ENCODE measurements around the gene ASB17.
"Not testable (repeated sequence)": the region's sequence is repeated elsewhere in the genome, so short reads cannot be mapped to it uniquely, and the experiment has no call there.

Gene ASB17

GRCh38 chr1:75932304-75932703, at the start of gene ASB17:
TSS of gene ASB17 (minus strand) at chr1:75932404. CDS start at chr1:75932291, 113 bp downstream.
- in situ Hi-C loops (cut with MboI; ENCODE audit: low sequenced_read_pairs): no loop called here
- DNase-seq (ENCODE audit: low spot score in 2 of 2): no peak
- no peaks in the 10 kb centered on the region for H3K9me3 ChIP-seq
- no peak within 1 kb of the TSS for H3K4me3 ChIP-seq
- H3K36me3 ChIP-seq (replicated peaks): no peaks in the 10 kb centered on the region
- no peaks in the 10 kb centered on the region for H3K4me1 ChIP-seq
- no peaks in the 10 kb centered on the region for H3K27me3 ChIP-seq (ENCODE audit: low read depth)

- Histone ChIP-seq H3K4me3 (no peak overlapping the region), H3K9me3 (no peaks in the 10 kb centered on the region), H3K27me3 (ENCODE audit: low read depth) (no peaks in the 10 kb centered on the region), H3K36me3 (replicated peaks) (no peaks in the 10 kb centered on the region), H3K4me1 (no peaks in the 10 kb centered on the region)
- no peak for DNase-seq (ENCODE audit: low spot score in 2 of 2)
- in situ Hi-C loops (cut with MboI; ENCODE audit: low sequenced_read_pairs): no loop called here
Measured at GRCh38 chr1:75980972-75981897, 49.0 kb upstream of the ASB17 start.

- in situ Hi-C loops (cut with MboI; ENCODE audit: low sequenced_read_pairs): no loop called here
- DNase-seq (ENCODE audit: low spot score in 2 of 2): no peak
- no peaks in the 10 kb centered on the region for H3K9me3 ChIP-seq
Measured at GRCh38 chr1:75970631-75971030, 38.4 kb upstream of the ASB17 start.

GRCh38 chr1:75969550-75969949, 37.3 kb upstream of the ASB17 start:
- Histone ChIP-seq H3K4me3 (no peak overlapping the region), H3K27me3 (ENCODE audit: low read depth) (no peaks in the 10 kb centered on the region), H3K36me3 (replicated peaks) (no peaks in the 10 kb centered on the region), H3K4me1 (no peaks in the 10 kb centered on the region), H3K9me3 (no peaks in the 10 kb centered on the region)
- in situ Hi-C loops (cut with MboI; ENCODE audit: low sequenced_read_pairs): no loop called here
- no peak for DNase-seq (ENCODE audit: low spot score in 2 of 2)

More at GRCh38 chr1:75970631-75971030, 38.4 kb upstream of the ASB17 start:
- H3K27me3 ChIP-seq (ENCODE audit: low read depth): no peaks in the 10 kb centered on the region
- H3K4me1 ChIP-seq: no peaks in the 10 kb centered on the region
- no peak overlapping the region for H3K4me3 ChIP-seq
- no peaks in the 10 kb centered on the region for H3K36me3 ChIP-seq (replicated peaks)

GRCh38 chr1:75967719-75968118, 35.5 kb upstream of the ASB17 start:
- Histone ChIP-seq H3K4me3 (no peak overlapping the region), H3K4me1 (no peaks in the 10 kb centered on the region), H3K9me3 (no peaks in the 10 kb centered on the region), H3K36me3 (replicated peaks) (no peaks in the 10 kb centered on the region), H3K27me3 (ENCODE audit: low read depth) (no peaks in the 10 kb centered on the region)
- in situ Hi-C loops (cut with MboI; ENCODE audit: low sequenced_read_pairs): no loop called here
- no peak for DNase-seq (ENCODE audit: low spot score in 2 of 2)

- DNase-seq (ENCODE audit: low spot score in 2 of 2): no peak
- in situ Hi-C loops (cut with MboI; ENCODE audit: low sequenced_read_pairs): no loop called here
- Histone ChIP-seq H3K4me1 (no peaks in the 10 kb centered on the region), H3K27me3 (ENCODE audit: low read depth) (no peaks in the 10 kb centered on the region), H3K9me3 (no peaks in the 10 kb centered on the region), H3K4me3 (no peak overlapping the region), H3K36me3 (replicated peaks) (no peaks in the 10 kb centered on the region)
Measured at GRCh38 chr1:75964760-75965408, 32.7 kb upstream of the ASB17 start.

- H3K9me3 ChIP-seq; H3K4me3 ChIP-seq; H3K36me3 ChIP-seq (replicated peaks); H3K27me3 ChIP-seq (ENCODE audit: low read depth); DNase-seq (ENCODE audit: low spot score in 2 of 2); H3K4me1 ChIP-seq; in situ Hi-C loops (cut with MboI; ENCODE audit: low sequenced_read_pairs): not testable (repeated sequence)
Measured at GRCh38 chr1:75964110-75964759, 32.0 kb upstream of the ASB17 start.

- Histone ChIP-seq H3K36me3 (replicated peaks) (no peaks in the 10 kb centered on the region), H3K9me3 (no peaks in the 10 kb centered on the region), H3K4me1 (no peaks in the 10 kb centered on the region), H3K4me3 (no peak overlapping the region), H3K27me3 (ENCODE audit: low read depth) (0 out of 2 replicates have a peak, but pooled peaks cover 2% of the 10 kb centered on the region)
- DNase-seq (ENCODE audit: low spot score in 2 of 2): no peak
- in situ Hi-C loops (cut with MboI; ENCODE audit: low sequenced_read_pairs): no loop called here
Measured at GRCh38 chr1:75954586-75954985, 22.4 kb upstream of the ASB17 start.

GRCh38 chr1:75953461-75953860, 21.3 kb upstream of the ASB17 start:
- Histone ChIP-seq H3K4me3 (no peak overlapping the region), H3K9me3 (no peaks in the 10 kb centered on the region), H3K27me3 (ENCODE audit: low read depth) (0 out of 2 replicates have a peak, but pooled peaks cover 2% of the 10 kb centered on the region), H3K36me3 (replicated peaks) (no peaks in the 10 kb centered on the region), H3K4me1 (no peaks in the 10 kb centered on the region)
- no peak for DNase-seq (ENCODE audit: low spot score in 2 of 2)
- in situ Hi-C loops (cut with MboI; ENCODE audit: low sequenced_read_pairs): no loop called here

GRCh38 chr1:75952016-75952415, 19.8 kb upstream of the ASB17 start:
- Histone ChIP-seq H3K4me3 (no peak overlapping the region), H3K27me3 (ENCODE audit: low read depth) (0 out of 2 replicates have a peak, but pooled peaks cover 2% of the 10 kb centered on the region), H3K9me3 (no peaks in the 10 kb centered on the region), H3K36me3 (replicated peaks) (no peaks in the 10 kb centered on the region), H3K4me1 (no peaks in the 10 kb centered on the region)
- no peak for DNase-seq (ENCODE audit: low spot score in 2 of 2)
- in situ Hi-C loops (cut with MboI; ENCODE audit: low sequenced_read_pairs): no loop called here

- no peaks in the 10 kb centered on the region for H3K4me1 ChIP-seq
- no peak for DNase-seq (ENCODE audit: low spot score in 2 of 2)
Measured at GRCh38 chr1:75950176-75950575, 18.0 kb upstream of the ASB17 start.

GRCh38 chr1:75943037-75943436, 10.8 kb upstream of the ASB17 start:
- H3K4me1 ChIP-seq; H3K9me3 ChIP-seq; in situ Hi-C loops (cut with MboI; ENCODE audit: low sequenced_read_pairs); H3K4me3 ChIP-seq; DNase-seq (ENCODE audit: low spot score in 2 of 2); H3K27me3 ChIP-seq (ENCODE audit: low read depth); H3K36me3 ChIP-seq (replicated peaks): not testable (repeated sequence)

More at GRCh38 chr1:75950176-75950575, 18.0 kb upstream of the ASB17 start:
- no peaks in the 10 kb centered on the region for H3K9me3 ChIP-seq
- in situ Hi-C loops (cut with MboI; ENCODE audit: low sequenced_read_pairs): no loop called here
- H3K36me3 ChIP-seq (replicated peaks): no peaks in the 10 kb centered on the region
- H3K27me3 ChIP-seq (ENCODE audit: low read depth): 0 out of 2 replicates have a peak, but pooled peaks cover 2% of the 10 kb centered on the region
- H3K4me3 ChIP-seq: no peak overlapping the region

GRCh38 chr1:75937034-75937433, 4.8 kb upstream of the ASB17 start:
- Histone ChIP-seq H3K27me3 (ENCODE audit: low read depth) (peaks cover 2% of the 10 kb centered on the region; the same call in 1 of the 2 replicates), H3K36me3 (replicated peaks) (no peaks in the 10 kb centered on the region), H3K9me3 (no peaks in the 10 kb centered on the region), H3K4me1 (no peaks in the 10 kb centered on the region), H3K4me3 (no peak overlapping the region)
- in situ Hi-C loops (cut with MboI; ENCODE audit: low sequenced_read_pairs): no loop called here
- no peak for DNase-seq (ENCODE audit: low spot score in 2 of 2)

GRCh38 chr1:75922698-75923097, 9.5 kb downstream of the ASB17 start:
- Histone ChIP-seq H3K36me3 (replicated peaks) (no peaks in the 10 kb centered on the region), H3K4me1 (no peaks in the 10 kb centered on the region), H3K4me3 (no peak overlapping the region), H3K9me3 (no peaks in the 10 kb centered on the region), H3K27me3 (ENCODE audit: low read depth) (peaks cover 3% of the 10 kb centered on the region; the same call in 1 of the 2 replicates)
- in situ Hi-C loops (cut with MboI; ENCODE audit: low sequenced_read_pairs): no loop called here
- no peak for DNase-seq (ENCODE audit: low spot score in 2 of 2)
